Measurements from ENCODE around the gene LRIT2.

The LRIT2 gene

GRCh38 chr10:84247496-84247895 lies 22.2 kb upstream of the LRIT2 start:
- TF ChIP-seq CTCF (IDR thresholded peaks at IDR 0.05; ENCODE audit: insufficient read depth, low read length, missing control alignments): no peak
- CTCF ChIA-PET: interaction anchor here (1.3 to 1.7 kb wide), 4 partner anchors 9 to 290 kb away, joined by 3 to 6 read pairs (median 4); no protein-coding TSS in a partner anchor
- no peak for DNase-seq (ENCODE audit: low read depth, low spot score)
- POLR2A ChIA-PET: no interaction called here
- H3K4me3 ChIP-seq (ENCODE audit: low read depth, low read length): no peak overlapping the region

- no peak within 1 kb of the TSS for H3K4me3 ChIP-seq (ENCODE audit: low read depth, low read length)
- CTCF ChIA-PET: interaction anchor here (1.1 kb wide), 1 partner anchor 292 kb away, joined by 3 read pairs; no protein-coding TSS in a partner anchor
- no peak for TF ChIP-seq CTCF (IDR thresholded peaks at IDR 0.05; ENCODE audit: insufficient read depth, low read length, missing control alignments)
- DNase-seq (ENCODE audit: low read depth, low spot score): no peak
- POLR2A ChIA-PET: no interaction called here
These were observed 19.4 kb upstream of the LRIT2 start, which contains the start of gene RGR for GRCh38 chr10:84244651-84245270. RGR (plus strand) TSS chr10:84245053; CDS start chr10:84245091, 38 bp downstream.

GRCh38 chr10:84243759-84244158 lies 18.4 kb upstream of the LRIT2 start:
- ChIA-PET POLR2A (no interaction called here), CTCF (interaction anchor here (0.9 to 1.1 kb wide), 2 partner anchors 20 to 293 kb away, joined by 3 read pairs; no protein-coding TSS in a partner anchor)
- TF ChIP-seq CTCF (IDR thresholded peaks at IDR 0.05; ENCODE audit: insufficient read depth, low read length, missing control alignments): no peak
- no peak for DNase-seq (ENCODE audit: low read depth, low spot score)
- no peak overlapping the region for H3K4me3 ChIP-seq (ENCODE audit: low read depth, low read length)

GRCh38 chr10:84241185-84241790 lies 15.9 kb upstream of the LRIT2 start, which contains the start of gene LRIT1:
LRIT1 (minus strand) TSS chr10:84241546; CDS start chr10:84241439, 107 bp downstream.
- no peak for TF ChIP-seq CTCF (IDR thresholded peaks at IDR 0.05; ENCODE audit: insufficient read depth, low read length, missing control alignments)
- ChIA-PET POLR2A (no interaction called here), CTCF (interaction anchor here (1.5 kb wide), 1 partner anchor 297 kb away, joined by 4 read pairs; no protein-coding TSS in a partner anchor)
- H3K4me3 ChIP-seq (ENCODE audit: low read depth, low read length): no peak within 1 kb of the TSS
- no peak for DNase-seq (ENCODE audit: low read depth, low spot score)

GRCh38 chr10:84238909-84239308 lies 13.6 kb upstream of the LRIT2 start:
- POLR2A ChIA-PET: no interaction called here

More at GRCh38 chr10:84238909-84239308, 13.6 kb upstream of the LRIT2 start:
- TF ChIP-seq CTCF (IDR thresholded peaks at IDR 0.05; ENCODE audit: insufficient read depth, low read length, missing control alignments): no peak
- H3K4me3 ChIP-seq (ENCODE audit: low read depth, low read length): no peak overlapping the region
- CTCF ChIA-PET: interaction anchor here (0.9 kb wide), 1 partner anchor 18 kb away, joined by 3 read pairs; no protein-coding TSS in a partner anchor
- no peak for DNase-seq (ENCODE audit: low read depth, low spot score)
